ENCODE data around the gene TEX36.
A peak's percentile ranks its signal among the peaks of the same experiment; 100 is the strongest.

Gene TEX36

DNA sequence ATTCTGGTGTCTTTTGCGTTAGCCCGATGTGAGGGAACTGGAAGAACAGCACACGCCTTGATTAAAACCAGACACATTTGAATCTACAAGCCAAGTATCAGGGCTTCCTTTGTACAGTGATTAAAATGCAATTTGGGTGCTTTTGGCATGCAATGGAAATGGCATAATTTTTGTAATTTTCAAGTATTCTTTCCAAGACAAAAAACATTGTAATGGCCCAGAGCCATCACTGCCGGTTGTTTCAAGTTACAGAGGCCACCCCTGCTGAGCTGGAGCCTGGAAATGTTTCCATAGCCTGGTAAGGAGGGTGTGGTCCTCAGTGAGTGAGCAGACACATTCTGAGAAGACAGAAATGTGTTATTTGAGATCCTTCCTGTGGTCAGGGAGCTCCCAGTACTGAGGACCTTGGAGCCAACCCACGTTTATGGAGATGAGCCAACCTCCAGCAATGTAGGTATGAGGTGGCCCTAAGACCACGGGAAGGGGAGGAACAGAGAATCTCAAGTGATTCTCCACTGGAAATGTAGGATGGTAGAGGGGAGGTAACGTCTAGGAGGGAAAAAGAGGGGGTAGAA, 20.9 kb downstream of the TEX36 start:
- TF ChIP-seq YY1 (IDR thresholded peaks at IDR 0.05; ENCODE audit: low read depth) (peak; percentile 65; the same call in 1 of the 2 replicates), TEAD4 (IDR thresholded peaks at IDR 0.05) (peak; percentile 96), CREB1 (IDR thresholded peaks at IDR 0.05; ENCODE audit: low read depth) (0 out of 2 replicates have a peak, but pooled peaks have one; percentile 46), EGR1 (IDR thresholded peaks at IDR 0.05) (peak; percentile 44; the same call in 1 of the 2 replicates), ZBTB7A (IDR thresholded peaks at IDR 0.05; ENCODE audit: low read depth) (no peak; the same call in 1 of the 2 replicates), RAD21 (IDR thresholded peaks at IDR 0.05; ENCODE audit: low read depth) (peak; percentile 29; the same call in 1 of the 2 replicates), TCF12 (IDR thresholded peaks at IDR 0.05; ENCODE audit: low read depth) (peak; percentile 96), FOXM1 (IDR thresholded peaks at IDR 0.05; ENCODE audit: borderline replicate concordance, low read depth) (peak; percentile 92), CEBPB (IDR thresholded peaks at IDR 0.05) (peak; percentile 55; the same call in 1 of the 2 replicates), EP300 (IDR thresholded peaks at IDR 0.05; ENCODE audit: borderline replicate concordance) (peak; percentile 98), NFIC (IDR thresholded peaks at IDR 0.05) (peak; percentile 98), TAF1 (IDR thresholded peaks at IDR 0.05; ENCODE audit: low read depth) (no peak; the same call in none of the 2 replicates)
- TF ChIP-seq, protein P1, sequence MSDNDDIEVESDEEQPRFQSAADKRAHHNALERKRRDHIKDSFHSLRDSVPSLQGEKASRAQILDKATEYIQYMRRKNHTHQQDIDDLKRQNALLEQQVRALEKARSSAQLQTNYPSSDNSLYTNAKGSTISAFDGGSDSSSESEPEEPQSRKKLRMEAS (IDR thresholded peaks at IDR 0.05), result peak; percentile 67
- TF ChIP-seq, protein P2, sequence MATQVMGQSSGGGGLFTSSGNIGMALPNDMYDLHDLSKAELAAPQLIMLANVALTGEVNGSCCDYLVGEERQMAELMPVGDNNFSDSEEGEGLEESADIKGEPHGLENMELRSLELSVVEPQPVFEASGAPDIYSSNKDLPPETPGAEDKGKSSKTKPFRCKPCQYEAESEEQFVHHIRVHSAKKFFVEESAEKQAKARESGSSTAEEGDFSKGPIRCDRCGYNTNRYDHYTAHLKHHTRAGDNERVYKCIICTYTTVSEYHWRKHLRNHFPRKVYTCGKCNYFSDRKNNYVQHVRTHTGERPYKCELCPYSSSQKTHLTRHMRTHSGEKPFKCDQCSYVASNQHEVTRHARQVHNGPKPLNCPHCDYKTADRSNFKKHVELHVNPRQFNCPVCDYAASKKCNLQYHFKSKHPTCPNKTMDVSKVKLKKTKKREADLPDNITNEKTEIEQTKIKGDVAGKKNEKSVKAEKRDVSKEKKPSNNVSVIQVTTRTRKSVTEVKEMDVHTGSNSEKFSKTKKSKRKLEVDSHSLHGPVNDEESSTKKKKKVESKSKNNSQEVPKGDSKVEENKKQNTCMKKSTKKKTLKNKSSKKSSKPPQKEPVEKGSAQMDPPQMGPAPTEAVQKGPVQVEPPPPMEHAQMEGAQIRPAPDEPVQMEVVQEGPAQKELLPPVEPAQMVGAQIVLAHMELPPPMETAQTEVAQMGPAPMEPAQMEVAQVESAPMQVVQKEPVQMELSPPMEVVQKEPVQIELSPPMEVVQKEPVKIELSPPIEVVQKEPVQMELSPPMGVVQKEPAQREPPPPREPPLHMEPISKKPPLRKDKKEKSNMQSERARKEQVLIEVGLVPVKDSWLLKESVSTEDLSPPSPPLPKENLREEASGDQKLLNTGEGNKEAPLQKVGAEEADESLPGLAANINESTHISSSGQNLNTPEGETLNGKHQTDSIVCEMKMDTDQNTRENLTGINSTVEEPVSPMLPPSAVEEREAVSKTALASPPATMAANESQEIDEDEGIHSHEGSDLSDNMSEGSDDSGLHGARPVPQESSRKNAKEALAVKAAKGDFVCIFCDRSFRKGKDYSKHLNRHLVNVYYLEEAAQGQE (IDR thresholded peaks at IDR 0.05; ENCODE audit: low read depth), result peak; percentile 29; the same call in 1 of the 2 replicates
- TF ChIP-seq, protein P3, sequence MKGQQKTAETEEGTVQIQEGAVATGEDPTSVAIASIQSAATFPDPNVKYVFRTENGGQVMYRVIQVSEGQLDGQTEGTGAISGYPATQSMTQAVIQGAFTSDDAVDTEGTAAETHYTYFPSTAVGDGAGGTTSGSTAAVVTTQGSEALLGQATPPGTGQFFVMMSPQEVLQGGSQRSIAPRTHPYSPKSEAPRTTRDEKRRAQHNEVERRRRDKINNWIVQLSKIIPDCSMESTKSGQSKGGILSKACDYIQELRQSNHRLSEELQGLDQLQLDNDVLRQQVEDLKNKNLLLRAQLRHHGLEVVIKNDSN (IDR thresholded peaks at IDR 0.05), result peak; percentile 25; the same call in 1 of the 2 replicates

DNA sequence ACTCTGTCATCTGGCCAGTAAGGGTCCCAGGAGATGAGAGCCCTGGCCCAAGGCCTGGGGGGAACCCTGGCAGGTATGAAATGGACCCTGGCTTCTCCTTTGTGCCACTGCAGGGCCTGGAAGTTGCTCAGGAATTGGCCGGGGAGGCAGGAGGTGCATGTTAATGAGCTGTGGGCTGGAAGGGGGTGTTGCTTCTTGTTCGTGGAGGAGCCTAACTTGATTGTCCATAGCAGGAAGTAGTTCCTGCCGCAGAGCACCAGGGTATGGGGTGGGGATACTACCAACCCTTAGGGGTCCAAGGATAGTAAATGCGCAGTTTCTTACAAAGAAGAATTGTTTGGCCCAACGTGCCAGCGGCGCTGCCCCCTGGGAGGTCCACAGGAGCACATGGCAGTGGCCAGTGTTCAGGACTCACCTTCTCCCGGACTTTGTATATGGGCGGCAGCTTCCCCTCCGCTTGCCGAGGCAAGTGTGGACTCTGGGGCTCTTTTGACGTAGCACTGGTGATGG, 21.5 kb downstream of the TEX36 start:
- TF ChIP-seq, protein P3 (IDR thresholded peaks at IDR 0.05), result no peak
- TF ChIP-seq RAD21 (IDR thresholded peaks at IDR 0.05; ENCODE audit: low read depth) (no peak), YY1 (IDR thresholded peaks at IDR 0.05; ENCODE audit: low read depth) (peak; percentile 19; the same call in 1 of the 2 replicates), NFIC (IDR thresholded peaks at IDR 0.05) (no peak), TEAD4 (IDR thresholded peaks at IDR 0.05) (no peak)
- TF ChIP-seq, protein P1 (IDR thresholded peaks at IDR 0.05), result peak; percentile 76; the same call in 1 of the 2 replicates

DNA sequence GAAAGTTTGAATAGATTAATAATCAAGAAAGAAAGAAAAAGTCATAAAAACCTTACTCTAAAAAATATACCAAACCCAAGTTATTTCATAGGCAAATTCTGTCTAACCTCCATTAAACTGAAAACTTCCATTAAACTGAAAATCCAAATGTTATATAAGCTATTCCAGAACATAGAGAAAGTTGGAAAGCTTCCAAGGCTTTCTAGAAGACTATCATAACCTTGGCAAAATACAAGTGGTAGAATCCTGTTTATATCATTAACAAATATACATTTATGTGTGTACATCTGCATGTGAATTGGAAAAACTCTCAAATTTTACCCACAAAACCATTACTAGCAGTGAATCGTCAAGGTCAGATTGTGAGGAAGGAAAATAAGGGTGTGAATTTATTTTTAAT, 23.9 kb downstream of the TEX36 start:
- TF ChIP-seq CREB1 (IDR thresholded peaks at IDR 0.05; ENCODE audit: low read depth), result no peak

DNA sequence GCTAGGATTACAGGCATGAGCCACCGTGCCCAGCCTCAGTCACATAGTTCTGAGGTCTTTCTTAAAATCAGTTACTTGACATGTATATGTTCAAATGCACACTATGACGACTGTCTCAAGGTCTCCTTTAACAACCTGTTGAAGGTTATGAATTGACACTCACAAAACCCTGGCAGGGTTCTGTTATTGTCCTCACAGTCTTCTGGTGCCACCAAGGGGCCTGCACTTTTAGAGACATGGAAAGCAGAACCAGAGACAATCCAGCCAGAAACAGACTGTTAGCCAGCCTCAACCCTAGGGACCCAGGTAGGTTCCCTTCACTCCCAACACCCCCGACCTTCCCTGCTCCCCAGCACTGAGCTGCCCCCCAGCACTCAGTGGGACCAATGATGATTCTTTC, 26.4 kb downstream of the TEX36 start:
- TF ChIP-seq, protein P2 (IDR thresholded peaks at IDR 0.05; ENCODE audit: low read depth), result no peak
- TF ChIP-seq TCF12 (IDR thresholded peaks at IDR 0.05; ENCODE audit: low read depth), result no peak
- TF ChIP-seq TAF1 (IDR thresholded peaks at IDR 0.05; ENCODE audit: low read depth), result no peak
- TF ChIP-seq ZBTB7A (IDR thresholded peaks at IDR 0.05; ENCODE audit: low read depth), result no peak
- no peak for TF ChIP-seq TEAD4 (IDR thresholded peaks at IDR 0.05)
- no peak for TF ChIP-seq FOXM1 (IDR thresholded peaks at IDR 0.05; ENCODE audit: borderline replicate concordance, low read depth)
- TF ChIP-seq, protein P1 (IDR thresholded peaks at IDR 0.05), result no peak
- TF ChIP-seq, protein P3 (IDR thresholded peaks at IDR 0.05), result no peak

DNA sequence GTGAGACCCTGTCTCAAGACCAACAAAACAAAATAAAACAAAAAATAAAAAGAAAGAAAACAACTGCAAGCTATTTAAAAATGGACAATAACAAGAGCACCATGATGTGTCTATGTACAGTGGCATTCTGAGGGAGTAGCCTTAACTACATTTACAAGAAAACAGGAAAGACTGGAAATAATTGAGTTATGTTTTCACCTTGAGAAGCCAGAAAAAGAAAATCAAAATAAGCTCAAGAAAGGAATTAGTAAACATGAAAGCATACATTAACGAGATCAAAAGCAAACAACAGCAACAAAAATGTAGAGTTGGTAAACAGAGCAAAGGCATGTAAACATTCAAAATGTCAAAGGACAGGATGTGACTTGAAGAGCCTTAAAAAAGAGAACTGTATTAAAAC, 36.7 kb downstream of the TEX36 start:
- TF ChIP-seq EGR1 (IDR thresholded peaks at IDR 0.05) (no peak), YY1 (IDR thresholded peaks at IDR 0.05; ENCODE audit: low read depth) (no peak), NFIC (IDR thresholded peaks at IDR 0.05) (no peak), ZBTB7A (IDR thresholded peaks at IDR 0.05; ENCODE audit: low read depth) (no peak), CEBPB (IDR thresholded peaks at IDR 0.05) (no peak), TEAD4 (IDR thresholded peaks at IDR 0.05) (no peak), EP300 (IDR thresholded peaks at IDR 0.05; ENCODE audit: borderline replicate concordance) (no peak), TAF1 (IDR thresholded peaks at IDR 0.05; ENCODE audit: low read depth) (no peak), RAD21 (IDR thresholded peaks at IDR 0.05; ENCODE audit: low read depth) (no peak)
- TF ChIP-seq, protein P2 (IDR thresholded peaks at IDR 0.05; ENCODE audit: low read depth), result no peak
- TF ChIP-seq, protein P3 (IDR thresholded peaks at IDR 0.05), result no peak
- TF ChIP-seq, protein P1 (IDR thresholded peaks at IDR 0.05), result no peak
